T-helper 17 cell (primary cell): ENCODE results near the gene SETD3. TPM values are rescaled to one million over a fixed set of nuclear protein-coding genes. Genes with fewer than 3 reads are reported as not detected.

Experiments
- ATAC-seq: fragments of 150-1000 bp; cut with Tn5 transposase; 2 replicates; pipeline ENCODE4 v1.10.0; 2021; ENCODE audit warnings: mild to moderate bottlenecking, moderate library complexity
- DNase-seq, 3 donors: peaks; one replicate each; pipeline versions ENCODE4 v3.0.0 to v3.0.0-alpha.2; 2020 to 2021
- H3K9me3 ChIP-seq: one replicate; pipeline ENCODE4 v1.7.0; 2013; ENCODE audit warnings: low read length, mild to moderate bottlenecking; ENCODE audit not compliant: control insufficient read depth, poor library complexity, severe bottlenecking
- H3K27ac Mint-ChIP-seq: one replicate; pipeline ENCODE4 v1.8.0; 2022; ENCODE audit warnings: mild to moderate bottlenecking, moderate library complexity, mixed read lengths
- H3K27me3 Mint-ChIP-seq: one replicate; pipeline ENCODE4 v1.8.0; 2022; ENCODE audit warnings: mixed read lengths
- H3K36me3 Mint-ChIP-seq: one replicate; pipeline ENCODE4 v1.8.0; 2022; ENCODE audit warnings: low read depth, mixed read lengths
- H3K4me1 Mint-ChIP-seq: one replicate; pipeline ENCODE4 v1.8.0; 2022; ENCODE audit warnings: mild to moderate bottlenecking, mixed read lengths
- H3K4me3 Mint-ChIP-seq: one replicate; pipeline ENCODE4 v1.8.0; 2022; ENCODE audit warnings: mild to moderate bottlenecking, moderate library complexity, mixed read lengths
- total RNA-seq, 4 donors: library from RNA in 2 of 4; stranded (reverse) in 2 of 4; gene quantifications; one replicate each; pipeline ENCODE4 v1.2.3 and lab custom pipeline; 2022 to 2026

SETD3 gene
- total RNA-seq, 2 donors from 2014 or later: 38.2 to 47.6 TPM

GRCh38 chr14:99471731-99472130 is 8.9 kb downstream of the SETD3 start:
- Mint-ChIP-seq H3K4me1 (peaks cover 48% of the 10 kb centered on the region), H3K27me3 (no peaks in the 10 kb centered on the region), H3K27ac (no peak overlapping the region), H3K36me3 (peaks cover 2% of the 10 kb centered on the region), H3K4me3 (no peak overlapping the region)
- DNase-seq: no peak
- no peak for ATAC-seq
- no peaks in the 10 kb centered on the region for H3K9me3 ChIP-seq

- Mint-ChIP-seq H3K4me3 (no peak overlapping the region), H3K4me1 (peaks cover 47% of the 10 kb centered on the region), H3K36me3 (peaks cover 2% of the 10 kb centered on the region), H3K27ac (peak overlapping the region; percentile 88), H3K27me3 (no peaks in the 10 kb centered on the region)
- H3K9me3 ChIP-seq: no peaks in the 10 kb centered on the region
- no peak for ATAC-seq
- DNase-seq: no peak
These were observed 11.6 kb downstream of the SETD3 start for GRCh38 chr14:99468836-99469592.

GRCh38 chr14:99468081-99468480 is 12.6 kb downstream of the SETD3 start:
- H3K9me3 ChIP-seq: no peaks in the 10 kb centered on the region
- H3K27me3 Mint-ChIP-seq: no peaks in the 10 kb centered on the region
- H3K4me3 Mint-ChIP-seq: no peak overlapping the region
- H3K27ac Mint-ChIP-seq: peak overlapping the region; percentile 88
- peaks cover 46% of the 10 kb centered on the region for H3K4me1 Mint-ChIP-seq
- no peak for ATAC-seq
- DNase-seq: no peak
- H3K36me3 Mint-ChIP-seq: peaks cover 6% of the 10 kb centered on the region

- ATAC-seq: no peak
- peaks cover 43% of the 10 kb centered on the region for H3K4me1 Mint-ChIP-seq
- H3K27me3 Mint-ChIP-seq: no peaks in the 10 kb centered on the region
- H3K27ac Mint-ChIP-seq: peak overlapping the region; percentile 88
- DNase-seq: no peak
- no peak overlapping the region for H3K4me3 Mint-ChIP-seq
- H3K9me3 ChIP-seq: no peaks in the 10 kb centered on the region
- H3K36me3 Mint-ChIP-seq: peaks cover 6% of the 10 kb centered on the region
These were observed 13.2 kb downstream of the SETD3 start for GRCh38 chr14:99467336-99468078.

GRCh38 chr14:99466758-99467157 is 13.9 kb downstream of the SETD3 start:
- no peaks in the 10 kb centered on the region for H3K9me3 ChIP-seq
- no peak overlapping the region for H3K4me3 Mint-ChIP-seq
- ATAC-seq (no peak), DNase-seq (no peak)
- peaks cover 44% of the 10 kb centered on the region for H3K4me1 Mint-ChIP-seq
- H3K27ac Mint-ChIP-seq: peak overlapping the region; percentile 41
- no peaks in the 10 kb centered on the region for H3K27me3 Mint-ChIP-seq
- peaks cover 9% of the 10 kb centered on the region for H3K36me3 Mint-ChIP-seq

GRCh38 chr14:99465288-99465687 is 15.4 kb downstream of the SETD3 start:
- Mint-ChIP-seq H3K4me1 (peaks cover 41% of the 10 kb centered on the region), H3K27me3 (no peaks in the 10 kb centered on the region), H3K27ac (no peak overlapping the region), H3K36me3 (peaks cover 12% of the 10 kb centered on the region), H3K4me3 (no peak overlapping the region)
- no peaks in the 10 kb centered on the region for H3K9me3 ChIP-seq
- ATAC-seq (no peak), DNase-seq (no peak)

- Mint-ChIP-seq H3K36me3 (peaks cover 12% of the 10 kb centered on the region), H3K27ac (no peak overlapping the region), H3K4me1 (peaks cover 36% of the 10 kb centered on the region), H3K27me3 (no peaks in the 10 kb centered on the region), H3K4me3 (no peak overlapping the region)
- no peak for ATAC-seq
- no peak for DNase-seq
- no peaks in the 10 kb centered on the region for H3K9me3 ChIP-seq
These were observed 16.7 kb downstream of the SETD3 start for GRCh38 chr14:99463974-99464373.

GRCh38 chr14:99462210-99462609 is 18.4 kb downstream of the SETD3 start:
- Mint-ChIP-seq H3K36me3 (peaks cover 12% of the 10 kb centered on the region), H3K27me3 (no peaks in the 10 kb centered on the region), H3K4me1 (peaks cover 22% of the 10 kb centered on the region), H3K27ac (peak overlapping the region; percentile 8), H3K4me3 (no peak overlapping the region)
- DNase-seq (no peak), ATAC-seq (no peak)
- no peaks in the 10 kb centered on the region for H3K9me3 ChIP-seq

GRCh38 chr14:99461411-99462085 is 19.1 kb downstream of the SETD3 start:
- H3K27ac Mint-ChIP-seq: peak overlapping the region; percentile 27
- H3K9me3 ChIP-seq: no peaks in the 10 kb centered on the region
- peaks cover 13% of the 10 kb centered on the region for H3K36me3 Mint-ChIP-seq
- H3K4me3 Mint-ChIP-seq: no peak overlapping the region
- peaks cover 22% of the 10 kb centered on the region for H3K4me1 Mint-ChIP-seq
- no peaks in the 10 kb centered on the region for H3K27me3 Mint-ChIP-seq
- ATAC-seq: no peak
- DNase-seq: no peak

GRCh38 chr14:99460793-99461192 is 19.9 kb downstream of the SETD3 start:
- no peaks in the 10 kb centered on the region for H3K27me3 Mint-ChIP-seq
- peaks cover 13% of the 10 kb centered on the region for H3K36me3 Mint-ChIP-seq
- no peak for ATAC-seq
- no peaks in the 10 kb centered on the region for H3K9me3 ChIP-seq
- DNase-seq: no peak
- H3K4me3 Mint-ChIP-seq: no peak overlapping the region
- H3K4me1 Mint-ChIP-seq: peaks cover 16% of the 10 kb centered on the region
- H3K27ac Mint-ChIP-seq: peak overlapping the region; percentile 27

GRCh38 chr14:99459481-99460100 is 21.1 kb downstream of the SETD3 start:
- peak overlapping the region; percentile 2 for H3K27ac Mint-ChIP-seq
- H3K4me1 Mint-ChIP-seq: peaks cover 19% of the 10 kb centered on the region
- no peaks in the 10 kb centered on the region for H3K9me3 ChIP-seq
- H3K36me3 Mint-ChIP-seq: peaks cover 16% of the 10 kb centered on the region
- H3K27me3 Mint-ChIP-seq: no peaks in the 10 kb centered on the region
- no peak overlapping the region for H3K4me3 Mint-ChIP-seq
- DNase-seq (no peak), ATAC-seq (no peak)

- H3K27me3 Mint-ChIP-seq: no peaks in the 10 kb centered on the region
- H3K36me3 Mint-ChIP-seq: peaks cover 8% of the 10 kb centered on the region
- H3K4me1 Mint-ChIP-seq: peaks cover 13% of the 10 kb centered on the region
- DNase-seq (no peak), ATAC-seq (no peak)
- no peaks in the 10 kb centered on the region for H3K9me3 ChIP-seq
- no peak overlapping the region for H3K4me3 Mint-ChIP-seq
- H3K27ac Mint-ChIP-seq: no peak overlapping the region
These were observed 26.4 kb downstream of the SETD3 start for GRCh38 chr14:99454246-99454645.

GRCh38 chr14:99452968-99453367 is 27.7 kb downstream of the SETD3 start:
- DNase-seq (no peak), ATAC-seq (no peak)
- no peak overlapping the region for H3K27ac Mint-ChIP-seq
- no peak overlapping the region for H3K4me3 Mint-ChIP-seq
- peaks cover 12% of the 10 kb centered on the region for H3K36me3 Mint-ChIP-seq
- H3K9me3 ChIP-seq: no peaks in the 10 kb centered on the region
- no peaks in the 10 kb centered on the region for H3K27me3 Mint-ChIP-seq
- peaks cover 13% of the 10 kb centered on the region for H3K4me1 Mint-ChIP-seq
